ENCODE data around the gene HTR1A.

The HTR1A gene

DNA sequence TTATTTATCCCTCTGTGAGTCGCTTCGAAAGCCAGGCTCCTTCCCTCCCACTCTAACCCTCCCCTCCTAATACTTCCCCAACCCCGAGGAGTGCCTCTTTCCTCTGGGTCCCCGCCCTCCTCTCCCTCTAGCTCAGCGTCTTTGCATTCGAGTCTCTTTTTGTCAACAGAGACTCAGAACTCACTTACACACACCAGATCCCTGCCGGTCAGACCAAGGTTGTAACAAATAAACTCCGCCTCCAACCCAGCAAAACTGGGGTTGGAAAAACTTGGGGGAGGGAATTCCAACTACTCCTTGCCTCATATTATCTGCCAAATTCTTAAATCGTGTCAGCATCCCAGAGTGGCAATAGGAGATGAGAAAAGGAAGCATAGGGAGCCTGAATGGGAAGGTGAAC is at the start of gene HTR1A:
HTR1A (minus strand) TSS at position 167 of the 400 bp plus-strand sequence. CDS start 726 bp downstream, outside the sequence.
- no peak for DNase-seq (ENCODE audit: low read depth)

- DNase-seq (ENCODE audit: low read depth), result no peak
These were observed 41.7 kb upstream of the HTR1A start for GRCh38 chr5:64003966-64004365.

- DNase-seq (ENCODE audit: low read depth), result no peak
These were observed 37.9 kb upstream of the HTR1A start for GRCh38 chr5:64000096-64000495.

DNA sequence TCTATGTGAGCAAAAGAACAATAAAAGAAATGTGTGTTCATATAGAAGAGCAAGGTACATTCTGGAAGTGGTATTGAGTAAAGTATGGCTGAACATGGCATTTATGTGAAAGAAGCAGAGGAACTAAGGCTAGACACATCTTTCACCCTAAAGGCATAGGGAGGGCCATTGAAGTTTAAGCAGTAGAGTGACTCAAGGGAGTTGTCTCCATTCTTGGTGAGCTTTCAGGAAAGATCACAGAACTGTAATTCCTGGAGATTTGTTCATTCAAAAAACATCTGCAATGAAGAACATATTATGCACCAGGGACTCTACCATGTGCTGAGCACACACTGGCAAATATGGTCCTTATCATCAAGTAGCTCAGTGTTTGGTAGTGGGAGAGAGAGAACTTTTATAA is 24.8 kb upstream of the HTR1A start:
- no peak for DNase-seq (ENCODE audit: low read depth)

DNA sequence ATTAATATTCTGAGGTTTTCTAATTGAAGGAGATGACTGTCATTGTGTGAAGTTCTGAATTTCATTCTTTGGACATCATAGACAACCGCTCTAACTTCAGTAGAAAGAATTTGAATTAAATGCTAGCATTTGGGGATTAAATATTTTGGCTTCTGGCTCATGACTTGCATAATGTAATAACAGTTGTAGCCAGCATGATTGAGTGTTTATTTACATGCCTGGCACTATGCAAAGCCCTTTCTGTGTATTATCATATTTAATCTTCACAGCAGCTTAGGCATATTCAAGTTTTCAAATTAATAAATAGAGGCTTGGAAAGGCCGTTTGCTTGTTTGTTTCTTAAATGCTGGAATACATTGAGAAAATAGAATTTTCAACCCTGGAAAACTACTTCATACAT is 19.6 kb upstream of the HTR1A start:
- no peak for DNase-seq (ENCODE audit: low read depth)

- DNase-seq (ENCODE audit: low read depth), result no peak
These were observed 1.7 kb upstream of the HTR1A start for GRCh38 chr5:63963926-63964325.

DNA sequence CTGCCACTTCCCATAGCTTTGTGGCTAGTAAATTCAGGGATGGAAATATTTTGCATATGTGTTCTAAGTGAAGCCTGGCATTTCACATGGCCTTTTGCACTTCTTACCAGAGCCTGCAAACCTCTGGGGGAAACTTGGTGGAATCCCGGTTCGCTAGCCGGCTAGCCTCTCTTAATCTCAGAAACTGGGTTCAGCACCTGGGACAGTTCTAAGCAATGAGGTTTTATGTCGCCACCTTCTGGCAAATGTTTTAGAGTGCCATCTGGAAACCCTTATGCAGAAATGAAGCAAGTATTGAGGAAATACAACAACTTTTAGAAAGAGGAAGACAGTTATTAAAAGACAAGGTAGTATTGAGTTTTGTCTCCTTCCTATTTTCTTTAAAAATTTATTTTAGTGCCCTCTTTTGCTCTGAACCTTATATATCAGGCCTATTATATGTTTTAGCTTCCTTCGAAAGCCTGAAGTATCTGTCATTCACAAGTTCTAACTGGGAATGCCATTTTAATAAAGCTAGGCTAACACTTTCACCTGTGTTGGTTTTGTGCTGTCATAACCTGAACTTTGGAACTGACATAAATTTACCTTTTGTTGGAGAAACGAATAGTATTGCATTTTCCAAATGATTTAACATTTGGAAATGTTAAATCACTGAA is 963 bp upstream of the HTR1A start:
- DNase-seq (ENCODE audit: low read depth), result no peak

DNA sequence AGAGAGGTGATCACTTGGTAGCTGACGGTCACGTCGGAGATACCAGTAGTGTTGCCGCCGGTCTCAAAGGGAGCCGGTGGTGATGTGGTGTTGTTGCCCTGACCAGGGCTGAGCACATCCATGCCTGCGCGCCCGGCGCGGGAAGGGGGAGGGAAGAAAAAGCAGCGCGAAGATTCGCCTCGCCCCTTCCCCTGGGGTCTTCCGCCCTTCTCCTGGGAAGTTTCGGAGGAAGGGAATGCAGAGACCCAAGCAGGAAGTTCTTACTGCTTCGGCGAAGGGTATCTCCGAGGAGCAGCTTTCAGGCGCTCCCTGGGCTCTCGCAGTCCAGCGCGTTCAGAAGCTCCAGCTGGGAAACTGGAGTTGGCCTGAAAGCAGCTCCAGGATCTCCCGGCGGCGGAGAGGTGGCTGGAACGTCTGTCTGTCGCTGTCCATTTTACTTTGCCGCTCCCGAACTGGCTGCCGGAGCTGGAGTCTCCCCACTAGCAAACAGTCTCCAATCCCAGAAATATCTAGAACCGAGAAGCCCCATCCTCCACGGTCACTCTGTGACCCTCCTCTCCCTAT is 565 bp downstream of the HTR1A start:
- no peak for DNase-seq (ENCODE audit: low read depth)

- no peak for DNase-seq (ENCODE audit: low read depth)
These were observed 1.1 kb downstream of the HTR1A start for GRCh38 chr5:63961125-63961597.

- no peak for DNase-seq (ENCODE audit: low read depth)
These were observed 1.6 kb downstream of the HTR1A start for GRCh38 chr5:63960646-63961045.

GRCh38 chr5:63959177-63959982 is 2.9 kb downstream of the HTR1A start:
- no peak for DNase-seq (ENCODE audit: low read depth)

DNA sequence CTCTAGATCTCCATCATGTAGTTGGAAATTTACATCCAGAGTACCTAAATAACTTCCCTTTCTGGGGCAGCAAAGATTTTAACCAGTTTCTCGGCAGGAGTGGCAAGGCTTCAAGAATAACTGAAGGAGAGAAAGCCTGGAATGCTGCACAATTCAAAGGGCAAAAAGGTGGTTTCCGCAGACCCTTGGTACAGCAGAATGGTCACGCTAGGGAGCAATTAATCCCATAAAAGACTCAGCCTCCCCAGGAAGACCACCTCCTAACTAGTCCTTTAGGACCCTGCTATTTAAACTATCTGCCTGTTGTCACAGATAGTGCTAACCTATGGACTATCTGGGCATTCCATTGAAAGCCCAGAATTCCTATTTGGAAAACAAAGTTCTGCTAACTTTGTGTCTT is 3.6 kb downstream of the HTR1A start:
- DNase-seq (ENCODE audit: low read depth), result no peak

GRCh38 chr5:63957617-63958016 is 4.6 kb downstream of the HTR1A start:
- DNase-seq (ENCODE audit: low read depth), result no peak

DNA sequence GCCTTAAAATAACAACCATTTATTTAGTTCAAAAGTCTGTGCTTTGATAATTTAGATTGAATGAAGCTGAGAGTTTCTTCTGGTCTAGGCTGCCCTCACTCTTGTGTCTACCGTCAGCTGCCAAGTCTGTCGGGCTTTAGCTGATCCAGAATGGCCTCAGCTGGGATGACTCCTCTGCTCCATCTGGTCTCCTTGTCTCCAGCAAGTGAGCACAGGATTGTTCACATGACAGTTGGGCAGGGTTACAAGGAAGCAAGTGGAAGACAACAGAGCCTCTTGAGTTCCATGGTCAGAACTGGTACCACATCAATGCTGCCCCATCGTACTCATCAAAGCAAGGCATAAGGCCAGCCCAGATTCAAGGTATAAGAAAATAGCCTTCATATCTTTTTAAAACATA is 9.0 kb downstream of the HTR1A start:
- no peak for DNase-seq (ENCODE audit: low read depth)

DNA sequence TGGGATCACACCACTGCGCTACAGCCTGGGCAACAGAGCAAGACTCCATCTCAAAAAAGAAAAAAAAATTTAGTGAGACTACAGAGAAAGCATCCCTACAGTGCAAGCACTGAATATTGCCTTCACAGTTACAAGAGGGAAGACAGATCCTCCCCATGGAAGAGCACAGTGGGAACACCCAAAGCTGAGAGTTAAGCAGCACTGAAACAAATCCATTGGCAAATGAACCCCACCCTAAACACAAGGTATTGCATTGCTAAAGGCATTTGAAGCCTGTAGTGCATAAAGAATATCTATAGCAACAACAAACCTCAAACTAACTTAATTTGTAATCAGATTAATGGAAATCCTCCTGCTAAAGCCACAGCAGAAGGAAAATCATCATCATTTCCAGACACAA is 27.1 kb downstream of the HTR1A start:
- no peak for DNase-seq (ENCODE audit: low read depth)

GRCh38 chr5:63931836-63932235 is 30.4 kb downstream of the HTR1A start:
- DNase-seq (ENCODE audit: low read depth), result no peak

GRCh38 chr5:63928451-63928850 is 33.8 kb downstream of the HTR1A start:
- DNase-seq (ENCODE audit: low read depth), result no peak

- DNase-seq (ENCODE audit: low read depth), result no peak
These were observed 38.3 kb downstream of the HTR1A start for GRCh38 chr5:63923914-63924313.

- DNase-seq (ENCODE audit: low read depth), result no peak
These were observed 42.3 kb downstream of the HTR1A start for GRCh38 chr5:63919763-63920478.

- DNase-seq (ENCODE audit: low read depth), result no peak
These were observed 45.5 kb downstream of the HTR1A start for GRCh38 chr5:63916786-63917185.

- no peak for DNase-seq (ENCODE audit: low read depth)
These were observed 50.4 kb downstream of the HTR1A start for GRCh38 chr5:63911871-63912270.
